ENCODE data around the gene EPHA10.

Gene EPHA10

DNA sequence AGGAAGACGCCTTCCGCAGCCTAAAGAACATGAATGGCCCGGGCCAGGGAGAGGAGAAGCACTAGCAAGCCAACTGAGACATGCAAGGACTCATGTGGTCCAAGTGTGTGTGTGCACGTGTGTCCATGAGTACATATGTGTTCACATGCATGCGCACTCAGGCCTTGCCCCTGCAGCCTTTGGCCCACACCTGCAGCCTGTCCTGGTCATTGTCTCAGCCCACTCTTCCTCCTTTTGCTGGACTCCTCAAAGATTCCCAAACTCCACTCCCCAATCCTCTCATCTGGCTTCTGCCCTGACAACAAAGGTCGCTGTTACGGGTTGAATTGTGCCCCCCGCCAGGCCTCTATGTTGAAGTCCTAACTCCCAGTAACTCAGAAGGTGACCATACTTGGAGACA lies 50.7 kb downstream of the EPHA10 start:
- no peak overlapping the region for H2AFZ ChIP-seq (ENCODE audit: low read length)
- no peaks in the 10 kb centered on the region for H4K20me1 ChIP-seq (ENCODE audit: insufficient read depth, low read length, poor library complexity, severe bottlenecking)
- no peaks in the 10 kb centered on the region for H3K27me3 ChIP-seq (ENCODE audit: insufficient read depth, low read length, poor library complexity, severe bottlenecking)
- TF ChIP-seq, protein P1, sequence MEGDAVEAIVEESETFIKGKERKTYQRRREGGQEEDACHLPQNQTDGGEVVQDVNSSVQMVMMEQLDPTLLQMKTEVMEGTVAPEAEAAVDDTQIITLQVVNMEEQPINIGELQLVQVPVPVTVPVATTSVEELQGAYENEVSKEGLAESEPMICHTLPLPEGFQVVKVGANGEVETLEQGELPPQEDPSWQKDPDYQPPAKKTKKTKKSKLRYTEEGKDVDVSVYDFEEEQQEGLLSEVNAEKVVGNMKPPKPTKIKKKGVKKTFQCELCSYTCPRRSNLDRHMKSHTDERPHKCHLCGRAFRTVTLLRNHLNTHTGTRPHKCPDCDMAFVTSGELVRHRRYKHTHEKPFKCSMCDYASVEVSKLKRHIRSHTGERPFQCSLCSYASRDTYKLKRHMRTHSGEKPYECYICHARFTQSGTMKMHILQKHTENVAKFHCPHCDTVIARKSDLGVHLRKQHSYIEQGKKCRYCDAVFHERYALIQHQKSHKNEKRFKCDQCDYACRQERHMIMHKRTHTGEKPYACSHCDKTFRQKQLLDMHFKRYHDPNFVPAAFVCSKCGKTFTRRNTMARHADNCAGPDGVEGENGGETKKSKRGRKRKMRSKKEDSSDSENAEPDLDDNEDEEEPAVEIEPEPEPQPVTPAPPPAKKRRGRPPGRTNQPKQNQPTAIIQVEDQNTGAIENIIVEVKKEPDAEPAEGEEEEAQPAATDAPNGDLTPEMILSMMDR (conservative IDR thresholded peaks at IDR 0.05; ENCODE audit: low read length), result no peak
- TF ChIP-seq EZH2phosphoT487 (IDR thresholded peaks at IDR 0.05; ENCODE audit: borderline replicate concordance), result no peak
- no peak overlapping the region for H3K9ac ChIP-seq (ENCODE audit: low read depth, low read length, poor library complexity, severe bottlenecking)
- H3K36me3 ChIP-seq (ENCODE audit: insufficient read depth, low read length), result peaks cover 14% of the 10 kb centered on the region; the same call in 1 of the 2 replicates
- H3F3A ChIP-seq (ENCODE audit: low read depth), result no peaks in the 10 kb centered on the region
- no peaks in the 10 kb centered on the region for H3K79me2 ChIP-seq (ENCODE audit: insufficient read depth, low read length)
- H3K4me2 ChIP-seq (ENCODE audit: low read depth, low read length, poor library complexity, severe bottlenecking), result no peak overlapping the region
- H3K9me3 ChIP-seq (ENCODE audit: insufficient read depth, low read depth, low read length), result no peaks in the 10 kb centered on the region
- H3K4me1 ChIP-seq (ENCODE audit: insufficient read depth, low read length, poor library complexity, severe bottlenecking), result no peaks in the 10 kb centered on the region
- no peak overlapping the region for H3K4me3 ChIP-seq (ENCODE audit: low read length, poor library complexity, severe bottlenecking)
- no peaks in the 10 kb centered on the region for H3K9me2 ChIP-seq (replicated peaks; ENCODE audit: low read depth, low read length)

DNA sequence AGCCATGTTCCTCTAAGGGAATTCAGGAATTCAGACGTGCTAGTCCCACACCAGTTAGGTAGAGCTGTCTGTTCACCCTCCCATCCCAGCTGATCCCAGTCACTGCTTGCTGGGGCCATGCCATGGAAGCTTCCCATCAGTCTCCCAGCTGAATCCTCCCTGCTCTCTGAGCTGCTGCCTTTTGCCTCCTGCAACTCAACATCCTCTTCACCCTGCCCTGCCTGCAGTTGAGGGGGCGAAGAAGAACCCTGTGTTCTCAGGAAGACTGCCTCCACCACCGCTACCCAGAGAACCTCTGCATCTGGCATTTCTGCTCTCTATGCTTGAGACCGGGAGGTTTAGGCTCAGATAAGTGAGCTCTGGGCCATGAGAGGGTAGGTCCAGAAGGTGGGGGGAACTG lies 56.4 kb downstream of the EPHA10 start:
- Histone ChIP-seq H3K27me3 (ENCODE audit: insufficient read depth, low read length, poor library complexity, severe bottlenecking) (no peaks in the 10 kb centered on the region), H2AFZ (ENCODE audit: low read length) (no peak overlapping the region), H4K20me1 (ENCODE audit: insufficient read depth, low read length, poor library complexity, severe bottlenecking) (no peaks in the 10 kb centered on the region), H3K79me2 (ENCODE audit: insufficient read depth, low read length) (no peaks in the 10 kb centered on the region), H3F3A (ENCODE audit: low read depth) (no peaks in the 10 kb centered on the region), H3K9me3 (ENCODE audit: insufficient read depth, low read depth, low read length) (no peaks in the 10 kb centered on the region), H3K4me2 (ENCODE audit: low read depth, low read length, poor library complexity, severe bottlenecking) (no peak overlapping the region), H3K9ac (ENCODE audit: low read depth, low read length, poor library complexity, severe bottlenecking) (no peak overlapping the region), H3K36me3 (ENCODE audit: insufficient read depth, low read length) (peaks cover 65% of the 10 kb centered on the region; the same call in 1 of the 2 replicates), H3K9me2 (replicated peaks; ENCODE audit: low read depth, low read length) (no peaks in the 10 kb centered on the region), H3K4me1 (ENCODE audit: insufficient read depth, low read length, poor library complexity, severe bottlenecking) (no peaks in the 10 kb centered on the region), H3K4me3 (ENCODE audit: low read length, poor library complexity, severe bottlenecking) (no peak overlapping the region)
- TF ChIP-seq, protein P1 (conservative IDR thresholded peaks at IDR 0.05; ENCODE audit: low read length), result no peak
- TF ChIP-seq EZH2phosphoT487 (IDR thresholded peaks at IDR 0.05; ENCODE audit: borderline replicate concordance), result no peak

DNA sequence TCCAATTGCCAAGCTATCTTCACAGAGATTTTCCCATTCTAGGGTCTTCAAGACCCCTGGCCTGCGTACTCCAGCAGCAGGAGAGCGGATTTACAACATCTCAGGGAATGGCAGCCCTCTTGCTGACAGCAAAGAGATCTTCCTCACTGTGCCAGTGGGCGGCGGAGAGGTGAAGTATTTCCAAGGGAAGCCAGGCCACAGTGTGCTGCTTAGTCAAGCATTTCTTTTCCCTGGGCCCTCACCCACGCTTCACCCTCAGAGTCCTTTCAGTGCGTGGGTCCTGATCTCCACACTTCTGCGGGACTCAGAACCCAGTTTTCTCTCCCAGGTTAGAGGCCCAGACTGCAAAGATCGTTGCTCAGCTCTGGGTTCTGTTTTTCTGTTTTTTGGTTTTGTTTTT lies 59.5 kb downstream of the EPHA10 start:
- Histone ChIP-seq H3K9ac (ENCODE audit: low read depth, low read length, poor library complexity, severe bottlenecking) (no peak overlapping the region), H3K36me3 (ENCODE audit: insufficient read depth, low read length) (peaks cover 91% of the 10 kb centered on the region; the same call in 1 of the 2 replicates), H3K4me2 (ENCODE audit: low read depth, low read length, poor library complexity, severe bottlenecking) (no peak overlapping the region), H3K4me1 (ENCODE audit: insufficient read depth, low read length, poor library complexity, severe bottlenecking) (no peaks in the 10 kb centered on the region), H3K9me2 (replicated peaks; ENCODE audit: low read depth, low read length) (no peaks in the 10 kb centered on the region), H3K4me3 (ENCODE audit: low read length, poor library complexity, severe bottlenecking) (no peak overlapping the region), H3K9me3 (ENCODE audit: insufficient read depth, low read depth, low read length) (no peaks in the 10 kb centered on the region), H3K27me3 (ENCODE audit: insufficient read depth, low read length, poor library complexity, severe bottlenecking) (no peaks in the 10 kb centered on the region), H3K79me2 (ENCODE audit: insufficient read depth, low read length) (no peaks in the 10 kb centered on the region), H3F3A (ENCODE audit: low read depth) (no peaks in the 10 kb centered on the region), H4K20me1 (ENCODE audit: insufficient read depth, low read length, poor library complexity, severe bottlenecking) (peaks cover 3% of the 10 kb centered on the region), H2AFZ (ENCODE audit: low read length) (no peak overlapping the region)
- TF ChIP-seq, protein P1 (conservative IDR thresholded peaks at IDR 0.05; ENCODE audit: low read length), result no peak
- TF ChIP-seq EZH2phosphoT487 (IDR thresholded peaks at IDR 0.05; ENCODE audit: borderline replicate concordance), result no peak
